ENCODE measurements around the gene TLR9. TPM values are rescaled to one million over a fixed set of nuclear protein-coding genes. Genes with fewer than 3 reads are reported as not detected.

TLR9 gene
- total RNA-seq, 4 donors from 2014 or later = 0.14 to 1.5 TPM; not detected in 2

DNA sequence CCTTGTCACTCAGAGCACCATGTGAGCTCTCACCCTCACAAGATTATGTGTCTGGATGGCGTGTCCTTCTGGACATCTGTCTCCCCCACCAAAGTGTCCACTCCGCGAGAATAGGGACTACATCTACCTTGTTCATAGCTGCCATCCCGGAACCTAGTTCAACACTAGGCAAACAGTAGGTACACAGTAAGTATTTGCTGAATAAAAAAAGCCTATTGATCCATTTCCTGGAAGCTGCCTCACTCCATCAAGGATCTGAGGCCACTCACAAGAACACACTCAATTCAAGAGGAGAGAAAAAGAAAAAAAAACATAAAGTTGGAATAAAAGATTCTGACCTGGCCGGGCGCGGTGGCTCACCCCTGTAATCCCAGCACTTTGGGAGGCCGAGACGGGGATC is 38.7 kb downstream of the TLR9 start:
- Histone ChIP-seq H3K36me3 (no peaks in the 10 kb centered on the region), H3K4me3 (no peak overlapping the region), H3K27me3 (no peaks in the 10 kb centered on the region), H3K9me3 (no peaks in the 10 kb centered on the region), H3K4me1 (peaks cover 0 to 10% of the 10 kb centered on the region in 2 donors), H3K27ac (no peak overlapping the region)
- no peak for TF ChIP-seq POLR2A (IDR thresholded peaks at IDR 0.05)
- TF ChIP-seq CTCF (IDR thresholded peaks at IDR 0.05) = no peak
- no peak for DNase-seq
- intact Hi-C loops (cut with DNase I; ENCODE audit: low total_unique reads) = no loop called here

DNA sequence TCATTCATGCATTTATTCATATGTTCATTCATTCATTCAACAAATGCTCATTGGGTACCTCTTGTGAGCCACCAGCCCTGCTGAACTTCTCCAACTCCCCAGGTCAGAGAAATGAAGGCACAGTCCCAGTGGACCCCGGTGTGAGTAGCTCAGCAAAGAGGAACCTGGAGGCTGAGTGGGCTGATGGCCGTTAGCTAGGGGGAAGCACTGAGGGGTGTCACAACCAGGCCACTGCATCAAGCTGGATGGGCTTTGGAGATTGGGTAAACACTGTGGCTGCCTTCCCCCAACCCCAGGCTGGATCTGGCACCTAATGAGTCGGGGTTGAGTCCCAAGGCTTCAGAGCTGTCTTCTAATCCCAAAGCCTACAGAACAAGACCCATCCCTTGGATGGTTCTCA is 39.6 kb downstream of the TLR9 start:
- Histone ChIP-seq H3K36me3 (no peaks in the 10 kb centered on the region), H3K27ac (no peak overlapping the region), H3K4me1 (peaks cover 0 to 9% of the 10 kb centered on the region in 2 donors), H3K9me3 (no peaks in the 10 kb centered on the region), H3K27me3 (no peaks in the 10 kb centered on the region), H3K4me3 (no peak overlapping the region)
- intact Hi-C loops (cut with DNase I; ENCODE audit: low total_unique reads) = no loop called here
- TF ChIP-seq CTCF (IDR thresholded peaks at IDR 0.05) = no peak
- no peak for TF ChIP-seq POLR2A (IDR thresholded peaks at IDR 0.05)
- DNase-seq = no peak

GRCh38 chr3:52185311-52185710 is 40.1 kb downstream of the TLR9 start:
- H3K4me1 ChIP-seq = peaks cover 0 to 4% of the 10 kb centered on the region in 2 donors
- H3K27ac ChIP-seq = no peak overlapping the region
- no peaks in the 10 kb centered on the region for H3K27me3 ChIP-seq
- no peaks in the 10 kb centered on the region for H3K9me3 ChIP-seq
- no peaks in the 10 kb centered on the region for H3K36me3 ChIP-seq
- DNase-seq = no peak
- intact Hi-C loops (cut with DNase I; ENCODE audit: low total_unique reads) = no loop called here
- TF ChIP-seq CTCF (IDR thresholded peaks at IDR 0.05) (no peak), POLR2A (IDR thresholded peaks at IDR 0.05) (no peak)
- H3K4me3 ChIP-seq = no peak overlapping the region

DNA sequence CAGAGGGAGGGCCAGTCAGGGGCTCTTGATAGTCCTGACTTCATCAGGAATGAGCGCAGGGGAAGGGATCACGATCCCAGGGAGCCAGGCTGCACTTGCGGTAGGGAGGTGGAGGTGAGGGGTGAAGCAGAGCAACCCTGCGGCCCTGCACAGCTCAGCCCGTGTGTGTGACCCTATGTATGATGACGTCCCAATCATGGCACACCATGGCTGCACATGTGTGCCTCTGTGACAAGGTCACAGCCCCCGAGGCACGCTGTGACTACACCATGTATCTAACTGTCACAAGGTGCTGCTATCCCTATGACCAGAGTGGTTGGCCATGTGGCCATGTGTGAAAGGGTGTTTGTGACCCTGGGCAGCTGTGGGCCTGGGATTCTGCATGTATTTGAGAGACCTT is 40.8 kb downstream of the TLR9 start:
- Histone ChIP-seq H3K4me3 (no peak overlapping the region), H3K36me3 (no peaks in the 10 kb centered on the region), H3K27me3 (no peaks in the 10 kb centered on the region), H3K4me1 (no peaks in the 10 kb centered on the region), H3K27ac (no peak overlapping the region), H3K9me3 (no peaks in the 10 kb centered on the region)
- TF ChIP-seq POLR2A (IDR thresholded peaks at IDR 0.05) (no peak), CTCF (IDR thresholded peaks at IDR 0.05) (no peak)
- intact Hi-C loops (cut with DNase I; ENCODE audit: low total_unique reads) = no loop called here
- no peak for DNase-seq

DNA sequence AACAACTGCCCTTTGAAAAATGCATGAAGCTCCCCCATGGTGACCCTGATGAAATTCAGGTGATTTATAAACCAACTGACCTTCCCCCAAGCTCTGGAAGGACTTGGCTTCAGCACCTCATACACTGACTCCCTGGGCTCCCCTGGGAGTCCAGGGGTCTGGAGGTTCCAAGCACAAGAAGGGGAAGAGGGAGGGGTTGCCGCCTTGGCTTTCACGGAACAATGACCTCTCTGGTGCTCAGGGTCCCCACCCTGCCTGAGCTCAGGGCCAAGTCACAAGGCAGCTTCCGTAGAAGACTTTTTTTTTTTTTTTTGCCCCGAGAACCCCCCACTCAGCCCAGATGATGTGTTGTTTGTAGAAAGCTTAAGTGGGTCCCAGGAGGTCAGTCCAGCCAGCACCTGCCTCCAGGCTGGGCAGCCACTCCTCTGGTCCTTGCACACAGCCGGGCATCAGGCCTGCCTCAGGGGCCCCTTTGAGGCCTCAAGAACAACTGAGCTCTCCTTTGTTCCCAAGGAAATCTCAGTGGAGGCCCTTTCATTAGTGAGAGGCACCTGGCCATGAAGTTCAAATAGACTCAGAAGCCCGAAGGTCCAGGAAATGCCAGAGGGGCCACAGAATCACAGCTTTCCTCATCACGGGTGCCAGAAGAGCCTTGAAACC is 41.5 kb downstream of the TLR9 start:
- Histone ChIP-seq H3K4me3 (no peak overlapping the region), H3K4me1 (no peaks in the 10 kb centered on the region), H3K36me3 (no peaks in the 10 kb centered on the region), H3K27ac (no peak overlapping the region), H3K27me3 (no peaks in the 10 kb centered on the region), H3K9me3 (no peaks in the 10 kb centered on the region)
- no peak for DNase-seq
- TF ChIP-seq POLR2A (IDR thresholded peaks at IDR 0.05) (no peak), CTCF (IDR thresholded peaks at IDR 0.05) (no peak)
- intact Hi-C loops (cut with DNase I; ENCODE audit: low total_unique reads) = no loop called here

Measured in uterus (tissue), 4 donors.